DND-41 (cell line): Measurements from ENCODE around the gene ERBB2.

Experiments
- ATAC-seq: fragments of 200-7000 bp; cut with Tn5 transposase; 3 replicates; pipeline ENCODE4 v1.9.1; 2021; ENCODE audit warnings: low read depth; ENCODE audit not compliant: insufficient read depth
- DNase-seq: peaks from one replicate; pipeline ENCODE4 v3.0.0-alpha.2; 2020
- H2AFZ ChIP-seq: 2 replicates; pipeline ENCODE4 v1.6.0; 2012; ENCODE audit warnings: low read depth, low read length
- H3K27ac ChIP-seq: 2 replicates; pipeline ENCODE4 v1.5.1; 2012; ENCODE audit warnings: low read length, inconsistent platforms
- H3K27me3 ChIP-seq: fragments of 200-600 bp; sonication (generic); 2 replicates; pipeline ENCODE4 v1.6.0; 2012; ENCODE audit warnings: low read length, mild to moderate bottlenecking, inconsistent platforms; ENCODE audit not compliant: insufficient read depth, poor library complexity
- H3K36me3 ChIP-seq: 2 replicates; pipeline ENCODE4 v1.5.1; 2012; ENCODE audit warnings: low read length, inconsistent platforms; ENCODE audit not compliant: insufficient read depth
- H3K4me1 ChIP-seq: 2 replicates; pipeline ENCODE4 v1.5.1; 2012; ENCODE audit warnings: mild to moderate bottlenecking, low read length; ENCODE audit not compliant: insufficient read depth
- H3K4me2 ChIP-seq: 2 replicates; pipeline ENCODE4 v1.6.0; 2012; ENCODE audit warnings: mild to moderate bottlenecking, moderate library complexity, low read length, inconsistent platforms; ENCODE audit not compliant: insufficient read depth
- H3K4me3 ChIP-seq, 2 experiments: fragments of 200-600 bp in 1 of 2; shearing (Covaris generic) in 1 of 2; 2 replicates each; pipeline ENCODE4 v1.5.1; 2012 to 2016; ENCODE audit warnings: inconsistent platforms in 2 of 2, low read length in 2 of 2, mild to moderate bottlenecking in 2 of 2, low read depth in 1 of 2, moderate library complexity in 1 of 2
- H3K79me2 ChIP-seq: 2 replicates; pipeline ENCODE4 v1.6.0; 2012; ENCODE audit warnings: low read length, inconsistent platforms; ENCODE audit not compliant: insufficient read depth
- H3K9ac ChIP-seq: 2 replicates; pipeline ENCODE4 v1.6.0; 2012; ENCODE audit warnings: low read depth, mild to moderate bottlenecking, inconsistent platforms, low read length, moderate library complexity
- H3K9me3 ChIP-seq: 2 replicates; pipeline ENCODE4 v1.5.1; 2012; ENCODE audit warnings: low read length, moderate library complexity, mild to moderate bottlenecking, inconsistent platforms; ENCODE audit not compliant: insufficient read depth, severe bottlenecking
- H4K20me1 ChIP-seq: 2 replicates; pipeline ENCODE4 v1.6.0; 2012; ENCODE audit warnings: low read length; ENCODE audit not compliant: insufficient read depth
- EZH2 ChIP-seq: IDR thresholded peaks from 3 replicates; pipeline ENCODE4 v1.6.1; 2012; ENCODE audit warnings: borderline replicate concordance, low read depth, mild to moderate bottlenecking, moderate library complexity, low read length, inconsistent platforms; ENCODE audit not compliant: severe bottlenecking
- TF ChIP-seq, protein P1 (sequence below): IDR thresholded peaks from 2 replicates; pipeline ENCODE4 v1.5.1; 2012; ENCODE audit warnings: borderline replicate concordance, low read length, moderate library complexity, mild to moderate bottlenecking; ENCODE audit not compliant: poor library complexity, severe bottlenecking; ENCODE audit errors: extremely low read depth

Gene ERBB2

DNA sequence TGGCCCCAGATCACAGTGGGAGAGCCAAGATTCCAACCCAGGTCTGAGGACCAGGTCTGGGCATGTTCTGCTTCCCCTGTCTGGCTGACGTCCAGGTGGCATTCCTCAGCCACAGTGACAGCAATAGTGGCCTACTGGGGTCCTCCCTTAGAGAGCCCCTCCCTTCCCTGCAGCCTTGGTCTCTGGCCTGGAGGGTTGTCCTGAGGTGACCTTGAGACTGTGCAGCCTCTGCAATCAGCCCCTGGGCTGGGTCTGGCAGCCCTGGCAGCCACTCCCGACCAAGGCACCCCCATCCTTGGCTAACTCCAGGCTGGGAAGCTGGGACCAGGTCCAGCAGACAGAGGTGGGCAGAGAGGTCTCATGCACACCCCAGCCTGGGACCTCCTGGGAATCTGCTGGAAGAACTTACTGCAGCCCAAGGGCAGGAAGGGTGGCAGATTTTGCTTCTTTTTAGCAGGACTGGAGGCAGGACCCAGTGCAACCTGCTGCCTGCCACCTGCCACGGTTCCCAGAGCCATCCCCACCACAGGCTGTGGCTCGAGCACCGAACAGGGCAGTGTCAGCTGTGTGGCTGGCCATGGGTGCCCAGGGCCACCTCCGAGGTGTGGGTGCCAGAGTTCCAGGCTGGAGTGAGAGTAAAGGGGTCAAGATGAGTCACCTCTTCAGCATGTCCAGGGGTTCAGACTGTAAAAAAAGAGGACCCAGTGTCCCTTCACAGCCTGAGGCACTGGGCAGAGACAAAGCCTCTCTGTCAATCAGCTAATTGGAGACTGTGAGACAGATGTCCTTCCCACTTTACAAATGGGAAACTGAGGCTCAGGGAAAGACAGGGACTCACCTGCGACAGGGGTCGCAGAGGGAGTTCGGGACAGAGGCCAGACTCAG lies 50.5 kb downstream of the ERBB2 start:
- Histone ChIP-seq H2AFZ (no peak overlapping the region), H3K9me3 (no peaks in the 10 kb centered on the region), H3K4me3 (no peak overlapping the region), H3K4me1 (peaks cover 29% of the 10 kb centered on the region), H3K4me2 (no peak overlapping the region), H3K36me3 (no peaks in the 10 kb centered on the region), H3K9ac (no peak overlapping the region), H3K27ac (no peak overlapping the region), H4K20me1 (no peaks in the 10 kb centered on the region), H3K79me2 (no peaks in the 10 kb centered on the region), H3K27me3 (no peaks in the 10 kb centered on the region)
- DNase-seq: no peak
- ATAC-seq: no peak
- TF ChIP-seq EZH2: no peak

DNA sequence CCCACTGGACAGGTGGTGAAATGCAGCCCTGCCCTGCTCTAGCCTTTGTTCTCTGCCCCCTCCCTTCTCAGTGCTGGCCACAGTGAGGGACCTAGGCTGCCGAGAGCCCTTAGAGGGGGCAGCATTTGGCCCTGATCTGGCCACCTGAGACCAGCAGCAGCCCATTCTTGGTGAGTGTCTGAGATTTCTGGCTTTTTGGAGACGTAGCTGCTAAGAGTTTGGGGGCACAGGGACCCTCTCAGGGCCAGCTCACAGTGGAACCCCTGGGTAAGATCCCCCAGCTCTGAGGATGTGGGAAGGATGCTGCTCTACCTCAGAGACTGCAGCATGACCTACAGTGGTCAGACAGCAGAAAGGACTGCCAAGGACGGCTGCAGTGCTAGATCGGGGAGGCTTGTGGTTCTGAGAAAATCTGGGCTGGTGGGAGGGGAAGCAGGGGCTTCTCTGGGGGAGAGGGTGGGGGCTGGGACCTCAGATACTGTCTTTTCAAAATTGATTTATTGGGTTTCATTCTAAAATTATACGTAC lies 51.2 kb downstream of the ERBB2 start:
- Histone ChIP-seq H3K27me3 (no peaks in the 10 kb centered on the region), H3K4me3 (no peak overlapping the region), H4K20me1 (no peaks in the 10 kb centered on the region), H3K4me1 (peaks cover 36% of the 10 kb centered on the region), H3K79me2 (no peaks in the 10 kb centered on the region), H3K4me2 (no peak overlapping the region), H2AFZ (no peak overlapping the region), H3K36me3 (no peaks in the 10 kb centered on the region), H3K9ac (no peak overlapping the region), H3K9me3 (no peaks in the 10 kb centered on the region), H3K27ac (no peak overlapping the region)
- DNase-seq: no peak
- TF ChIP-seq, protein P1, sequence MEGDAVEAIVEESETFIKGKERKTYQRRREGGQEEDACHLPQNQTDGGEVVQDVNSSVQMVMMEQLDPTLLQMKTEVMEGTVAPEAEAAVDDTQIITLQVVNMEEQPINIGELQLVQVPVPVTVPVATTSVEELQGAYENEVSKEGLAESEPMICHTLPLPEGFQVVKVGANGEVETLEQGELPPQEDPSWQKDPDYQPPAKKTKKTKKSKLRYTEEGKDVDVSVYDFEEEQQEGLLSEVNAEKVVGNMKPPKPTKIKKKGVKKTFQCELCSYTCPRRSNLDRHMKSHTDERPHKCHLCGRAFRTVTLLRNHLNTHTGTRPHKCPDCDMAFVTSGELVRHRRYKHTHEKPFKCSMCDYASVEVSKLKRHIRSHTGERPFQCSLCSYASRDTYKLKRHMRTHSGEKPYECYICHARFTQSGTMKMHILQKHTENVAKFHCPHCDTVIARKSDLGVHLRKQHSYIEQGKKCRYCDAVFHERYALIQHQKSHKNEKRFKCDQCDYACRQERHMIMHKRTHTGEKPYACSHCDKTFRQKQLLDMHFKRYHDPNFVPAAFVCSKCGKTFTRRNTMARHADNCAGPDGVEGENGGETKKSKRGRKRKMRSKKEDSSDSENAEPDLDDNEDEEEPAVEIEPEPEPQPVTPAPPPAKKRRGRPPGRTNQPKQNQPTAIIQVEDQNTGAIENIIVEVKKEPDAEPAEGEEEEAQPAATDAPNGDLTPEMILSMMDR: no peak
- TF ChIP-seq EZH2: no peak
- ATAC-seq: no peak

DNA sequence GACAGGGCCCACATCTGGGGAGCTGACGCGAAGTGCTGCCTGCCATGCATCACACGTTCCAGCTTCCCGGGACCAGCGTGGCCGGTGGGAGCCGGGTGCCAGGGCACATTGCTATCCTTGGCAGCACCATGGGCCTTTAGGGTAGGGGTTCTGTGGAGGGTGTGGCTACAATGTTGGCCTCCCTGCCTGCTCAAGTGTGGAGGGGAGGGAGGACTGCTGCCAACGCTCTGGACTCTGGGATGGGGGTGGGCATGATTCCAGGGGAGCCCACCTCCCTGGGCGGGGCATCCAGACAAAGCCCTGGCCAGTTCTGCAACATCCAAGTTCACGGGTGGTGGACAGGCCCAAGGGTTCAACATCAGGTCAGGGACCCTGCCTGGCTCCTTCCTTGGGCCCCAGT lies 51.8 kb downstream of the ERBB2 start:
- Histone ChIP-seq H3K4me2 (no peak overlapping the region), H3K36me3 (no peaks in the 10 kb centered on the region), H3K9me3 (no peaks in the 10 kb centered on the region), H3K4me3 (no peak overlapping the region), H3K27me3 (no peaks in the 10 kb centered on the region), H4K20me1 (no peaks in the 10 kb centered on the region), H3K79me2 (no peaks in the 10 kb centered on the region), H3K4me1 (peaks cover 42% of the 10 kb centered on the region), H3K27ac (no peak overlapping the region), H2AFZ (no peak overlapping the region), H3K9ac (no peak overlapping the region)
- TF ChIP-seq, protein P1: no peak
- TF ChIP-seq EZH2: no peak
- DNase-seq: no peak
- no peak for ATAC-seq

DNA sequence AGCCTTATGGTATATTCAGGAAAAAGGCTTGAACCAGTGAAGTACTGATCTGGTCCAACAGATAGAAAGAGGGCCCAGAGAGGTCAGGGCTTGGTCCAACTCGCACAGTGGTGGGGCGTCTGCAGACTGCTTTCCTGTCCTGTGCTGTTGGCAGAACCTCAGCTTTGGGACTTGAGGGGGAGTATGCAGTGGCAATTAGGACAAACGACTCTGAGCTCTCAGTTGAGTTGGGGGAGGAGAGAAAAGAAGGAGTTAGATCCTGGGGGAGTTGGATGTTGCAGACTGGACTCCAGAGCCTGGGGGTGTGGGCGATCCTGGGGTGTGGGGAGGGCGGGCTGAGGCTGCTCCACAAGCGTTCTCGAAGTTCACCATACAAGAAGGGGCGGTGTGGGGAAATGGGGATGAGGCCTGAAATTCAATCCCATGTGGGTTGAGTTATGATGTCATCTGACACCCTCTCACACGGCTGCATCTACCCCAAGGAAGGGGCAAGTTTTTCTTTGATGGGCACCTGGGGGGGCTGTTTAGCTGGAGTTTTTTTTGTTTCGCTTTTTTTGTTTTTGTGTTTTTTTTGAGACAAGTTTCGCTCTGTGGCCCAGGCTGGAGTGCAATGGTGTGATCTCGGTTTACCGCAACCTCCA lies 52.5 kb downstream of the ERBB2 start:
- no peaks in the 10 kb centered on the region for H3K36me3 ChIP-seq
- ATAC-seq (no peak), DNase-seq (no peak)
- H3K27ac ChIP-seq: no peak overlapping the region
- no peak overlapping the region for H3K4me3 ChIP-seq
- no peak overlapping the region; the same call in 1 of the 2 replicates for H3K9ac ChIP-seq
- no peaks in the 10 kb centered on the region for H3K27me3 ChIP-seq
- H2AFZ ChIP-seq: no peak overlapping the region
- H3K79me2 ChIP-seq: no peaks in the 10 kb centered on the region
- no peaks in the 10 kb centered on the region for H3K9me3 ChIP-seq
- H4K20me1 ChIP-seq: no peaks in the 10 kb centered on the region
- H3K4me2 ChIP-seq: peak overlapping the region; percentile 96; the same call in 1 of the 2 replicates
- H3K4me1 ChIP-seq: peaks cover 49% of the 10 kb centered on the region
- TF ChIP-seq EZH2: no peak
